Mucosa of descending colon (tissue), 3 donors: ENCODE results near the gene SIAH1. TPM values are rescaled to one million over a fixed set of nuclear protein-coding genes. Genes with fewer than 3 reads are reported as not detected.
"Not testable (repeated sequence)": the region's sequence is repeated elsewhere in the genome, so short reads cannot be mapped to it uniquely, and the experiment has no call there.

Source experiments
- ATAC-seq: fragments of 200-7000 bp; cut with Tn5 transposase; one replicate; pipeline ENCODE4 v1.9.1; 2020; ENCODE audit warnings: mild to moderate bottlenecking, moderate library complexity
- DNase-seq, 3 donors: peaks; one replicate each; pipeline ENCODE4 v3.0.0-alpha.2; 2020
- H3K36me3 ChIP-seq: fragments of 200-600 bp; one replicate; pipeline ENCODE4 v1.8.0; 2021; ENCODE audit warnings: low read depth, mild to moderate bottlenecking
- H3K4me1 ChIP-seq: fragments of 200-600 bp; one replicate; pipeline ENCODE4 v1.8.0; 2021; ENCODE audit warnings: low read depth, mild to moderate bottlenecking
- H3K4me3 ChIP-seq: fragments of 200-600 bp; one replicate; pipeline ENCODE4 v1.8.0; 2021; ENCODE audit warnings: mild to moderate bottlenecking
- H3K9me3 ChIP-seq: fragments of 200-600 bp; one replicate; pipeline ENCODE4 v1.8.0; 2021; ENCODE audit warnings: mild to moderate bottlenecking
- intact Hi-C, 2 donors: fragments of 100-400 bp; cut with DNase I in 1 of 2; cut with micrococcal nuclease in 1 of 2; formaldehyde crosslinking; loops; one replicate each; pipeline versions ENCODE4 v1.11.0 to v1.11.1; 2022; cut with DNase I, micrococcal nuclease
- total RNA-seq, 3 donors: library from RNA; stranded (reverse); fragmentation: NEBNext Ultra II Directional in 2 of 3; extraction: Animal tissue kit (Norgen Biotek cat#: 25700) in 2 of 3; gene quantifications; one replicate each; pipeline versions ENCODE4 v1.2.1 to v1.2.4, GENCODE V29; 2021 to 2023
- TF ChIP-seq, protein P1 (sequence below): fragments of 200-600 bp; IDR thresholded peaks from one replicate; pipeline ENCODE4 v1.8.0; 2022; ENCODE audit warnings: antibody characterized with exemption, mild to moderate bottlenecking
- donor health status: DM: no; HTN: no; CAD: no; lungs with moderate emphysema.
- donor health status: DM: no; HTN: no; CAD: no.
- donor health status: DM: no; HTN: yes; CAD: no.

Gene SIAH1
- total RNA-seq, 3 donors from 2014 or later, result 26.8 to 36.2 (median 27.1) TPM

DNA sequence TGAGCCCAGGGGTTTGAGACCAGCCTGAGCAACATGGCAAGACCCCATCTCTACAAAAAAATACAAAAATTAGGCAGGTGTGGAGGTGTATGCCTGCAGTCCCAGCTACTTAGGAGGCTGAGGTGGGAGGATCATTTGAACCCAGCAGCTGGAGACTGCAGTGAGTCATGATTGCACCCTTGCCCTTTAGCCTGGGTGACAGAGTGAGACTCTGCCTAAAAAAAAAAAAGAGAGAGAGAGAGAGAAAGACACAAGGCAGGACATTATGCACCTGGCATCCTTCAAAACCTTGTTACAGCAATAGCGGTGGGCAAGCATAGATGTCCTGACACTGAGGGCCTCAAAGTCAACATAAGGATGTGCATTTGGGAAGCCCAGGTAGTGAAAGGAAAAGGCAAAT, 19.9 kb upstream of the SIAH1 start:
- no peaks in the 10 kb centered on the region for H3K9me3 ChIP-seq
- no peaks in the 10 kb centered on the region for H3K36me3 ChIP-seq
- TF ChIP-seq, protein P1, sequence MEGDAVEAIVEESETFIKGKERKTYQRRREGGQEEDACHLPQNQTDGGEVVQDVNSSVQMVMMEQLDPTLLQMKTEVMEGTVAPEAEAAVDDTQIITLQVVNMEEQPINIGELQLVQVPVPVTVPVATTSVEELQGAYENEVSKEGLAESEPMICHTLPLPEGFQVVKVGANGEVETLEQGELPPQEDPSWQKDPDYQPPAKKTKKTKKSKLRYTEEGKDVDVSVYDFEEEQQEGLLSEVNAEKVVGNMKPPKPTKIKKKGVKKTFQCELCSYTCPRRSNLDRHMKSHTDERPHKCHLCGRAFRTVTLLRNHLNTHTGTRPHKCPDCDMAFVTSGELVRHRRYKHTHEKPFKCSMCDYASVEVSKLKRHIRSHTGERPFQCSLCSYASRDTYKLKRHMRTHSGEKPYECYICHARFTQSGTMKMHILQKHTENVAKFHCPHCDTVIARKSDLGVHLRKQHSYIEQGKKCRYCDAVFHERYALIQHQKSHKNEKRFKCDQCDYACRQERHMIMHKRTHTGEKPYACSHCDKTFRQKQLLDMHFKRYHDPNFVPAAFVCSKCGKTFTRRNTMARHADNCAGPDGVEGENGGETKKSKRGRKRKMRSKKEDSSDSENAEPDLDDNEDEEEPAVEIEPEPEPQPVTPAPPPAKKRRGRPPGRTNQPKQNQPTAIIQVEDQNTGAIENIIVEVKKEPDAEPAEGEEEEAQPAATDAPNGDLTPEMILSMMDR, result no peak
- peak; percentile 42 for ATAC-seq
- no peak overlapping the region for H3K4me3 ChIP-seq
- H3K4me1 ChIP-seq, result peaks cover 14% of the 10 kb centered on the region
- DNase-seq, result no peak
- intact Hi-C loops, result no loop called here

DNA sequence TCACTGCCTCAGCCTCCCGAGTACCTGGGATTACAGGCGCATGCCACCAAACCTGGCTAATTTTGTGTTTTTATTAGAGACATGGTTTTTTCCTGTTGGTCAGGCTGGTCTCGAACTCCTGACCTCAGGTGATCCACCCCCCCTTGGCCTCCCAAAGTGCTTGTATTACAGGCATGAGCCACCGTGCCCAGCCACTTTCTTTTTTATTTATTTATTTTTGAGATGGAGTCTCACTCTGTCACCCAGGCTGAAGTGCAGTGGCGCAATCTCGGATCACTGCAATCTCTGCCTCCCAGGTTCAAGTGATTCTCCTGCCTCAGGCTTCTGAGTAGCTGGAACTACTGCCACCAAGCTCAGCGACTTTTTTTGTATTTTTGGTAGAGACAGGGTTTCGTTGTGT, 17.3 kb upstream of the SIAH1 start:
- H3K4me3 ChIP-seq, ATAC-seq, DNase-seq, H3K4me1 ChIP-seq, H3K36me3 ChIP-seq, intact Hi-C loops, H3K9me3 ChIP-seq: not testable (repeated sequence)

DNA sequence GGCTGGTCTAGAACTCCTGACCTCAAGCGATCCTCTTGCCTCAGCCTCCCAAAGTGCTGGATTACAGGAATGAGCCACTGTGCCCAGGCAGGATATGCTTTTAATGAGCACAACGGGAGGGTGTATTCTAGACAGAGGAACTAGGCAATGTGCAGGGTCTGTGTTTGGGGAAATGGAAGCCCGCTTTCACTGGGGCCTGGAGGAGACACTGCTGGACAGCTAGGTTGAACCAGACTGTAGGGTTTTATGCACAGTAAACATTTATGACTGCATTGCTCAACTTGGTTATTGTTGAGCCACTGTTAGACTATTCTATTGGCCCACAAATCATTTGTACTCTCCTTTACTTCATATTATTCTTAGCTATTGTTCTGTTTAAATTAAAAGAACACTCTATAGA, 10.2 kb upstream of the SIAH1 start:
- intact Hi-C loops, result no loop called here
- TF ChIP-seq, protein P1, result no peak
- H3K36me3 ChIP-seq, result no peaks in the 10 kb centered on the region
- no peak for DNase-seq
- no peak overlapping the region for H3K4me3 ChIP-seq
- ATAC-seq, result peak; percentile 34
- peaks cover 6% of the 10 kb centered on the region for H3K4me1 ChIP-seq
- no peaks in the 10 kb centered on the region for H3K9me3 ChIP-seq

DNA sequence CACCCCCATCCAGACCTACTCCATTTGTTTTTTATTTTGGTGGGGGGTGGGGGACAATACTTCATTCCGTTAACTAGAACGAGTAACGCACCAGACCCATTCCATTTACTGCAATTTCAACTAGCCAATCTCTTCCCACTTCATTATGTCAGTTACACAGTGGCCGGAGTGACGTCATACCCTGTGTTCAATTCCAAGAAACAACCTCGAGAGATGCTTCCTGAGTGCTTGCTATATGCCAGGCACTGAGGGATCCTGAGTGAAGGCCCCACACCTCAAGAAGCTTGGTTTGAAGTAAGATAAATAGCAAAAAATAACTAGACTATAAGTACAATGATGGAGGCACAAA, 9.1 kb upstream of the SIAH1 start:
- TF ChIP-seq, protein P1, result no peak

DNA sequence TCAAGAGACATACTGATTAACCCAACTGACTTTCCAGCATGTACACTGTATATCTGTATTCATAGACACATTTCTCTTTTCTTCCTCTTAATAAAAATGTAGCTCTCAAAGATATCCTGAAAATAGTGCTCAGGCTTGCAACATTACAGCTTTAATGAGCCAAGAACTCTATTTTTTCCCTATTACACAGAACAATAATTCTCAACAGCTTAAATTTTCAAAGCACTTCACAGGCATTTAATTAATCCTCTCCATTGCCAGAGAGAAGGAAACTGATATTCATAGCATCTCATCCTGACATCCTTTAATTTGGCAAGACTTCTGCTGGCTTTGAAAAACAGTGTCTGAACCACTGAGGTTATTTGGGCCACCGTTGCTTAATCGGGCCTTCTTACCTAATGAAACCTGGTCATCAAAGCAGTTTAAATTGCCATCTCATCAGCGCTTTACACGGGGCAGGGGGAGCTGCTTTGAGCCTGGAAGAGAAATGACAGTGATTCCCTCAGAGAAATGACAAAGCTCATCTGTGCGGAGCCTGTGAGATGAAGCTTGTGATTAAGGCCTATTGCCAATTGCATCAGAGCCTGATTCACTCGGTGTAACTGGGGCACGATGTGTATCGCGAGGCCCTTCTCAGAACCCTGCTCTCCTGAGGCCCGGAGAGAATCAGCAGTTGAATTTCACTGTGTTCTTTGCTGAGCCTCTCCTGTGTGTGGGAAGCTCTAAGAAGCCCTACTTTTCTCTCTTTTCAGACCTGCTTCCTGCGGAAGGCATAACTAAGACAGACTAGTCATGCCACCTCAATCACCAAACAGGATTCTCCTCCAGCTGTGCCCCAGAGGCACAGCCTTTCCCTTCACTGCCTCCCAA, 8.5 kb upstream of the SIAH1 start:
- ATAC-seq (no peak), DNase-seq (no peak)
- no peaks in the 10 kb centered on the region for H3K36me3 ChIP-seq
- no peaks in the 10 kb centered on the region for H3K9me3 ChIP-seq
- TF ChIP-seq, protein P1, result no peak
- peaks cover 6% of the 10 kb centered on the region for H3K4me1 ChIP-seq
- no peak overlapping the region for H3K4me3 ChIP-seq
- intact Hi-C loops, result no loop called here

More for the DNA sequence above, 9.1 kb upstream of the SIAH1 start:
- H3K4me1 ChIP-seq, result peaks cover 6% of the 10 kb centered on the region
- no peak overlapping the region for H3K4me3 ChIP-seq
- H3K9me3 ChIP-seq, result no peaks in the 10 kb centered on the region
- ATAC-seq, result no peak
- DNase-seq, result no peak
- intact Hi-C loops, result no loop called here
- H3K36me3 ChIP-seq, result no peaks in the 10 kb centered on the region

DNA sequence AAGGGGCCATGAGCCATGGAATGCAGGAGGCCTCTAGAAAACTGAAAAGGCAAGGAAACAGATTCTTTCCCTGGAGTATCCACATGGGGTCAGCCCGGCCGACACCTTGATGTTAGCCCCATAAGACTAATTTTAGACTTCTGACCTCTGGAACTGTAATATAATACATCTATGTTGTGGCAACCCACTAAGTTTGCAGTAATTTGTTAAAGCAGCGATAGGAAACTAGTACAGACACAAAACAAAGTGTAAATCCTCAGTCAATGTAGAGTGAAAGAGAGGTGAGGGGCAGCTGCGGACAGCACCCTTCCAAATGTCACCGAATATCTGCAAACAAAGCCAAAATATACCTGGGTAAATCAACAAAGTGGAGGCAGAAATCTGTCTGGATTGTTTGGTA, 7.2 kb upstream of the SIAH1 start:
- Histone ChIP-seq H3K4me1 (peaks cover 5% of the 10 kb centered on the region), H3K36me3 (no peaks in the 10 kb centered on the region), H3K4me3 (no peak overlapping the region), H3K9me3 (no peaks in the 10 kb centered on the region)
- ATAC-seq (no peak), DNase-seq (no peak)
- TF ChIP-seq, protein P1, result no peak
- intact Hi-C loops, result no loop called here
